ENCODE measurements around the gene KRTAP5-5. TPM values are rescaled to one million over a fixed set of nuclear protein-coding genes. Genes with fewer than 3 reads are reported as not detected.

Gene KRTAP5-5
- total and polyA plus RNA-seq, 10 of the 15 experiments (the other 5 are each of a cell fraction or from before 2014, with no cell fraction given) = not detected

DNA sequence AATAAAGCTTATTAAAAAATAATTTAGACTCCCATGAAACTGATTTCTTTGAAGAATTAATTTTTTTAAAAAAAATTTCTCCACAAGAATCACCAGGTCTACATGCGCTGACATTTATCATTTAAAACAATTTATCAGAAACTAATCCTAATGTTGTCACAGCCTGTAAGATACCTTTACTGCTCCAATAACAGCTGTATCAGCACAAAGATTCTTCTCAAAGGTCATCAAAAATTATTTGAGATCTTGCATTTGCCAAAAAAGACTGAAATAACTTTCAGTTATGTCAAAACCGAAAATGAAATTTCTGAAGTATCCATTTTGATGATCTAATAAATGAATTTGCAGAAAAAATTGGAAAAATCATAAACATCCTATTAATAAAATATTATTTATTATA, 8.1 kb downstream of the KRTAP5-5 start:
- BruUV-seq (replicated peaks) = no TSS peak
- ChIA-PET CTCF (no interaction called here), RAD21 (ENCODE audit: unreplicated experiment) (no interaction called here), POLR2A (no interaction called here), SMC1A (ENCODE audit: uncharacterized antibody, unreplicated experiment) (no interaction called here)
- in situ Hi-C loops (cut with MboI) (no loop called here), intact Hi-C loops (cut with micrococcal nuclease; ENCODE audit: unreplicated experiment) (no loop called here)
- Histone ChIP-seq H3K4me2 (ENCODE audit: control insufficient read depth, insufficient read depth) (no peak overlapping the region), H3K4me3 (no peak overlapping the region), H4K20me1 (ENCODE audit: control insufficient read depth, insufficient read depth) (no peaks in the 10 kb centered on the region), H3K9ac (ENCODE audit: control insufficient read depth, insufficient read depth, low read length) (no peak overlapping the region), H2AFZ (ENCODE audit: control insufficient read depth, low read depth, low read length) (no peak overlapping the region), H3K27ac (ENCODE audit: control insufficient read depth, insufficient read depth) (no peak overlapping the region), H3K4me1 (ENCODE audit: control insufficient read depth, insufficient read depth, low read length) (no peaks in the 10 kb centered on the region), H3K36me3 (ENCODE audit: control insufficient read depth in 2 of 2, insufficient read depth in 2 of 2, low read length in 1 of 2) (no peaks in the 10 kb centered on the region), H3K27me3 (replicated peaks in 1 of 2; ENCODE audit: control insufficient read depth in 2 of 2, insufficient read depth in 2 of 2, low read length in 1 of 2) (no peaks in the 10 kb centered on the region; a peak in 2 of 4 replicates), H3K9me3 (replicated peaks; ENCODE audit: control insufficient read depth, insufficient read depth, low read length) (no peaks in the 10 kb centered on the region), H3K79me2 (ENCODE audit: control insufficient read depth, insufficient read depth, low read length) (no peaks in the 10 kb centered on the region)
- DNase-seq (ENCODE audit: low read depth, low spot score) (no peak), ATAC-seq (no peak), FAIRE-seq (no peak)
- WGBS (ENCODE audit: insufficient coverage, insufficient replicate concordance, low lambda C conversion rate, missing lambda C conversion rate) = 60% methylated on average over 2 of the region's 2 CpGs
- no peak for TF ChIP-seq ZNF207 (IDR thresholded peaks at IDR 0.05; ENCODE audit: borderline replicate concordance)
- TF ChIP-seq, protein P1, sequence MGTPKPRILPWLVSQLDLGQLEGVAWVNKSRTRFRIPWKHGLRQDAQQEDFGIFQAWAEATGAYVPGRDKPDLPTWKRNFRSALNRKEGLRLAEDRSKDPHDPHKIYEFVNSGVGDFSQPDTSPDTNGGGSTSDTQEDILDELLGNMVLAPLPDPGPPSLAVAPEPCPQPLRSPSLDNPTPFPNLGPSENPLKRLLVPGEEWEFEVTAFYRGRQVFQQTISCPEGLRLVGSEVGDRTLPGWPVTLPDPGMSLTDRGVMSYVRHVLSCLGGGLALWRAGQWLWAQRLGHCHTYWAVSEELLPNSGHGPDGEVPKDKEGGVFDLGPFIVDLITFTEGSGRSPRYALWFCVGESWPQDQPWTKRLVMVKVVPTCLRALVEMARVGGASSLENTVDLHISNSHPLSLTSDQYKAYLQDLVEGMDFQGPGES (IDR thresholded peaks at IDR 0.05) = no peak
- no peak for TF ChIP-seq CHD1 (IDR thresholded peaks at IDR 0.05; ENCODE audit: low read depth, low read length)
- no peak for TF ChIP-seq KAT2A (conservative IDR thresholded peaks at IDR 0.05; ENCODE audit: control insufficient read depth, low read depth, low read length)
- TF ChIP-seq, protein P2, sequence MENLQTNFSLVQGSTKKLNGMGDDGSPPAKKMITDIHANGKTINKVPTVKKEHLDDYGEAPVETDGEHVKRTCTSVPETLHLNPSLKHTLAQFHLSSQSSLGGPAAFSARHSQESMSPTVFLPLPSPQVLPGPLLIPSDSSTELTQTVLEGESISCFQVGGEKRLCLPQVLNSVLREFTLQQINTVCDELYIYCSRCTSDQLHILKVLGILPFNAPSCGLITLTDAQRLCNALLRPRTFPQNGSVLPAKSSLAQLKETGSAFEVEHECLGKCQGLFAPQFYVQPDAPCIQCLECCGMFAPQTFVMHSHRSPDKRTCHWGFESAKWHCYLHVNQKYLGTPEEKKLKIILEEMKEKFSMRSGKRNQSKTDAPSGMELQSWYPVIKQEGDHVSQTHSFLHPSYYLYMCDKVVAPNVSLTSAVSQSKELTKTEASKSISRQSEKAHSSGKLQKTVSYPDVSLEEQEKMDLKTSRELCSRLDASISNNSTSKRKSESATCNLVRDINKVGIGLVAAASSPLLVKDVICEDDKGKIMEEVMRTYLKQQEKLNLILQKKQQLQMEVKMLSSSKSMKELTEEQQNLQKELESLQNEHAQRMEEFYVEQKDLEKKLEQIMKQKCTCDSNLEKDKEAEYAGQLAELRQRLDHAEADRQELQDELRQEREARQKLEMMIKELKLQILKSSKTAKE (IDR thresholded peaks at IDR 0.05; ENCODE audit: low read depth, poor library complexity, severe bottlenecking) = no peak
- no peak for TF ChIP-seq CBFB (IDR thresholded peaks at IDR 0.05; ENCODE audit: low read depth)
- TF ChIP-seq, protein P3, sequence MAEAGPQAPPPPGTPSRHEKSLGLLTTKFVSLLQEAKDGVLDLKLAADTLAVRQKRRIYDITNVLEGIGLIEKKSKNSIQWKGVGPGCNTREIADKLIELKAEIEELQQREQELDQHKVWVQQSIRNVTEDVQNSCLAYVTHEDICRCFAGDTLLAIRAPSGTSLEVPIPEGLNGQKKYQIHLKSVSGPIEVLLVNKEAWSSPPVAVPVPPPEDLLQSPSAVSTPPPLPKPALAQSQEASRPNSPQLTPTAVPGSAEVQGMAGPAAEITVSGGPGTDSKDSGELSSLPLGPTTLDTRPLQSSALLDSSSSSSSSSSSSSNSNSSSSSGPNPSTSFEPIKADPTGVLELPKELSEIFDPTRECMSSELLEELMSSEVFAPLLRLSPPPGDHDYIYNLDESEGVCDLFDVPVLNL (IDR thresholded peaks at IDR 0.05; ENCODE audit: low read depth, low read length) = no peak
- TF ChIP-seq NBN (IDR thresholded peaks at IDR 0.05) = no peak
- no peak for TF ChIP-seq PAX8 (IDR thresholded peaks at IDR 0.05)
- no peak for TF ChIP-seq KLF5 (IDR thresholded peaks at IDR 0.05; ENCODE audit: partially characterized antibody)
- no peak for TF ChIP-seq RBBP5 (conservative IDR thresholded peaks at IDR 0.05)
- TF ChIP-seq NR2C1 (IDR thresholded peaks at IDR 0.05) = no peak
- no peak for TF ChIP-seq IKZF1 (conservative IDR thresholded peaks at IDR 0.05)
- TF ChIP-seq PAX5 (IDR thresholded peaks at IDR 0.05; ENCODE audit: borderline replicate concordance, low read depth, low read length) = no peak
- no peak for TF ChIP-seq SRF (IDR thresholded peaks at IDR 0.05; ENCODE audit: low read depth in 2 of 2, low read length in 2 of 2)
- no peak for TF ChIP-seq TCF7 (IDR thresholded peaks at IDR 0.05; ENCODE audit: borderline replicate concordance)
- no peak for TF ChIP-seq SIX5 (IDR thresholded peaks at IDR 0.05; ENCODE audit: low read depth, low read length, severe bottlenecking)
- TF ChIP-seq, protein P4, sequence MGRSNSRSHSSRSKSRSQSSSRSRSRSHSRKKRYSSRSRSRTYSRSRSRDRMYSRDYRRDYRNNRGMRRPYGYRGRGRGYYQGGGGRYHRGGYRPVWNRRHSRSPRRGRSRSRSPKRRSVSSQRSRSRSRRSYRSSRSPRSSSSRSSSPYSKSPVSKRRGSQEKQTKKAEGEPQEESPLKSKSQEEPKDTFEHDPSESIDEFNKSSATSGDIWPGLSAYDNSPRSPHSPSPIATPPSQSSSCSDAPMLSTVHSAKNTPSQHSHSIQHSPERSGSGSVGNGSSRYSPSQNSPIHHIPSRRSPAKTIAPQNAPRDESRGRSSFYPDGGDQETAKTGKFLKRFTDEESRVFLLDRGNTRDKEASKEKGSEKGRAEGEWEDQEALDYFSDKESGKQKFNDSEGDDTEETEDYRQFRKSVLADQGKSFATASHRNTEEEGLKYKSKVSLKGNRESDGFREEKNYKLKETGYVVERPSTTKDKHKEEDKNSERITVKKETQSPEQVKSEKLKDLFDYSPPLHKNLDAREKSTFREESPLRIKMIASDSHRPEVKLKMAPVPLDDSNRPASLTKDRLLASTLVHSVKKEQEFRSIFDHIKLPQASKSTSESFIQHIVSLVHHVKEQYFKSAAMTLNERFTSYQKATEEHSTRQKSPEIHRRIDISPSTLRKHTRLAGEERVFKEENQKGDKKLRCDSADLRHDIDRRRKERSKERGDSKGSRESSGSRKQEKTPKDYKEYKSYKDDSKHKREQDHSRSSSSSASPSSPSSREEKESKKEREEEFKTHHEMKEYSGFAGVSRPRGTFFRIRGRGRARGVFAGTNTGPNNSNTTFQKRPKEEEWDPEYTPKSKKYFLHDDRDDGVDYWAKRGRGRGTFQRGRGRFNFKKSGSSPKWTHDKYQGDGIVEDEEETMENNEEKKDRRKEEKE (IDR thresholded peaks at IDR 0.05) = no peak
- TF ChIP-seq, protein P5, sequence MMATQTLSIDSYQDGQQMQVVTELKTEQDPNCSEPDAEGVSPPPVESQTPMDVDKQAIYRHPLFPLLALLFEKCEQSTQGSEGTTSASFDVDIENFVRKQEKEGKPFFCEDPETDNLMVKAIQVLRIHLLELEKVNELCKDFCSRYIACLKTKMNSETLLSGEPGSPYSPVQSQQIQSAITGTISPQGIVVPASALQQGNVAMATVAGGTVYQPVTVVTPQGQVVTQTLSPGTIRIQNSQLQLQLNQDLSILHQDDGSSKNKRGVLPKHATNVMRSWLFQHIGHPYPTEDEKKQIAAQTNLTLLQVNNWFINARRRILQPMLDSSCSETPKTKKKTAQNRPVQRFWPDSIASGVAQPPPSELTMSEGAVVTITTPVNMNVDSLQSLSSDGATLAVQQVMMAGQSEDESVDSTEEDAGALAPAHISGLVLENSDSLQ (IDR thresholded peaks at IDR 0.05) = no peak
